Lung (tissue), 12 donors: ENCODE results near the gene DOCK10. TPM values are rescaled to one million over a fixed set of nuclear protein-coding genes. Genes with fewer than 3 reads are reported as not detected.
A peak's percentile ranks its signal among the peaks of the same experiment; 100 is the strongest.

ENCODE experiments used
- ATAC-seq: fragments of 200-7000 bp; cut with Tn5 transposase; one replicate; pipeline ENCODE4 v1.9.1; 2020; ENCODE audit warnings: moderate number of reproducible peaks; ENCODE audit not compliant: insufficient read depth, low FRiP score
- DNase-seq, 3 donors: peaks; one replicate each; pipeline ENCODE4 v3.0.0-alpha.2; 2013 to 2017
- H3K27ac ChIP-seq, 2 donors: one replicate each; pipeline ENCODE4 v1.5.1; 2013; ENCODE audit warnings: mild to moderate bottlenecking in 2 of 2, moderate library complexity in 2 of 2, control low read depth in 1 of 2, inconsistent platforms in 1 of 2, low read depth in 1 of 2, low read length in 1 of 2
- H3K27me3 ChIP-seq, 3 donors: one replicate each; pipeline ENCODE4 v1.5.1; 2013; ENCODE audit warnings: low read length in 2 of 3; ENCODE audit not compliant: control insufficient read depth in 3 of 3, insufficient read depth in 3 of 3
- H3K36me3 ChIP-seq, 4 donors: one replicate each; pipeline ENCODE4 v1.5.1; 2013; ENCODE audit warnings: low read length in 4 of 4, mild to moderate bottlenecking in 1 of 4, moderate library complexity in 1 of 4; ENCODE audit not compliant: control insufficient read depth in 4 of 4, insufficient read depth in 4 of 4
- H3K4me1 ChIP-seq, 5 donors: one replicate each; pipeline ENCODE4 v1.5.1; 2013; ENCODE audit warnings: low read length in 5 of 5, mild to moderate bottlenecking in 2 of 5, moderate library complexity in 1 of 5; ENCODE audit not compliant: control insufficient read depth in 5 of 5, insufficient read depth in 5 of 5
- H3K4me3 ChIP-seq: one replicate; pipeline ENCODE4 v1.5.1; 2013; ENCODE audit warnings: mild to moderate bottlenecking, control low read depth, moderate library complexity
- H3K9ac ChIP-seq, 2 donors: one replicate each; pipeline ENCODE4 v1.5.1; 2013; ENCODE audit warnings: low read length in 2 of 2, control low read depth in 1 of 2; ENCODE audit not compliant: insufficient read depth in 1 of 2
- H3K9me3 ChIP-seq, 4 donors: one replicate each; pipeline ENCODE4 v1.5.1; 2013; ENCODE audit warnings: low read length in 3 of 4, mild to moderate bottlenecking in 1 of 4, moderate library complexity in 1 of 4; ENCODE audit not compliant: control insufficient read depth in 4 of 4, insufficient read depth in 3 of 4
- CTCF ChIP-seq: IDR thresholded peaks from 2 replicates; pipeline ENCODE4 v1.5.1; 2012; ENCODE audit warnings: mild to moderate bottlenecking; ENCODE audit errors: control extremely low read depth, extremely low read depth
- WGBS, 2 donors: extraction: QIAGEN DNeasy Blood & Tissue Kit; methylation state at CpG; one replicate each; pipeline ENCODE4 v1.1.7; 2013; 5-methylcytosine and 5-hydroxymethylcytosine counted together
- polyA plus RNA-seq, 2 donors: library from polyadenylated mRNA; stranded (reverse); fragments of 200-250 nt; gene quantifications; one replicate each; pipeline ENCODE4 v1.2.1, GENCODE V29; 2013
- total RNA-seq, 2 donors: library from RNA; depleted of rRNA in 1 of 2; stranded (reverse); fragments of >200 nt in 1 of 2; gene quantifications; one replicate each; pipeline ENCODE4 v1.2.1, GENCODE V29; 2014 to 2021
- donor health status: control.
- donor health status: control.
- donor health status: Bipolar disorder and iron deficiency.
- donor health status: healthy.
- donor health status: DM: yes; HTN: yes; CAD: no.

DOCK10 gene
- total and polyA plus RNA-seq, 4 donors: 3.1 to 39.8 (median 18.0) TPM

DNA sequence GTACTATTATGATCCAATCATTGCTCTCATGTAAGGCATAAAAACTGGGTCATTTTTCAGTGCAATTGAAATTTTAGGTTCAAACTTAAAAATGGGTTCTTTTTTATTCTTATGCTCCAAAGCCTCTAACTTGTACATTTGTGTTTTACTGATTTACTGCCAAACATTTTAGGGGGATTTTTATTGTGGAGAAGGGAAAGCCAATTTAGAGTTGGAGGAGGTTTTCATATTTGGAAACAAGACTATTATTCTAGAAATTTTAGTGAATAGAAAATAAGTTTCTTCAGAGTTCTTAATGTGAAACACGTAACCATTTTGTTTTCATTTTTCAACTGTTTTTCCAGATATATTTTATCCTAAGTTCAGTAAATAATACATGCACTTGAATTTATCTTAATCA, 138.6 kb downstream of the DOCK10 start:
- DNase-seq (no peak), ATAC-seq (no peak)
- Histone ChIP-seq H3K9ac (no peak overlapping the region), H3K4me1 (no peaks in the 10 kb centered on the region), H3K36me3 (peaks cover 0 to 5% (median 0%) of the 10 kb centered on the region in 4 donors), H3K27ac (no peak overlapping the region), H3K9me3 (no peaks in the 10 kb centered on the region), H3K4me3 (no peak overlapping the region), H3K27me3 (no peaks in the 10 kb centered on the region)
- WGBS, 2 donors: 95% methylated on average over 1 of the region's 1 CpG
- TF ChIP-seq CTCF: no peak

- Histone ChIP-seq H3K36me3 (peaks cover 0 to 5% (median 2%) of the 10 kb centered on the region in 4 donors), H3K9me3 (no peaks in the 10 kb centered on the region), H3K9ac (no peak overlapping the region), H3K4me1 (no peaks in the 10 kb centered on the region), H3K4me3 (no peak overlapping the region), H3K27me3 (no peaks in the 10 kb centered on the region), H3K27ac (no peak overlapping the region)
- WGBS, 2 donors: 76 to 79% methylated on average over 4 of the region's 4 CpGs
- TF ChIP-seq CTCF: no peak
- DNase-seq: no peak
- no peak for ATAC-seq
Observed at GRCh38 chr2:224901121-224901676, 141.1 kb downstream of the DOCK10 start.

- no peak for TF ChIP-seq CTCF
- H3K9me3 ChIP-seq: no peaks in the 10 kb centered on the region
- no peaks in the 10 kb centered on the region for H3K4me1 ChIP-seq
- H3K27ac ChIP-seq: no peak overlapping the region
- WGBS, 2 donors: 70 to 96% methylated on average over 1 of the region's 1 CpG
- H3K4me3 ChIP-seq: no peak overlapping the region
- no peak for ATAC-seq
- no peak for DNase-seq
- H3K9ac ChIP-seq: no peak overlapping the region
- peaks cover 0 to 12% (median 4%) of the 10 kb centered on the region in 4 donors for H3K36me3 ChIP-seq
- H3K27me3 ChIP-seq: no peaks in the 10 kb centered on the region
Observed at GRCh38 chr2:224895377-224895776, 146.9 kb downstream of the DOCK10 start.

- peak; percentile 63 for ATAC-seq
- Histone ChIP-seq H3K4me3 (no peak overlapping the region), H3K4me1 (no peaks in the 10 kb centered on the region), H3K9ac (no peak overlapping the region), H3K36me3 (peaks cover 0 to 12% (median 7%) of the 10 kb centered on the region in 4 donors), H3K27ac (no peak overlapping the region), H3K9me3 (no peaks in the 10 kb centered on the region), H3K27me3 (no peaks in the 10 kb centered on the region)
- TF ChIP-seq CTCF: no peak
- 22 to 53% methylated on average over 3 of the region's 3 CpGs for WGBS, 2 donors
- DNase-seq: no peak
Observed at GRCh38 chr2:224894356-224894755, 147.9 kb downstream of the DOCK10 start.
